Mucosa of rectum (tissue), 2 donors: ENCODE measurements around the gene C11orf86.

ENCODE experiments used
- H3K27ac ChIP-seq, 2 donors: one replicate each; pipeline ENCODE4 v1.7.0; 2013; ENCODE audit warnings: inconsistent platforms in 2 of 2, low read depth in 2 of 2, low read length in 2 of 2
- H3K27me3 ChIP-seq, 2 donors: one replicate each; pipeline ENCODE4 v1.7.0; 2013; ENCODE audit warnings: low read length in 2 of 2; ENCODE audit not compliant: control insufficient read depth in 2 of 2, insufficient read depth in 2 of 2
- H3K36me3 ChIP-seq, 2 donors: one replicate each; pipeline ENCODE4 v1.7.0; 2013; ENCODE audit warnings: low read length in 2 of 2; ENCODE audit not compliant: control insufficient read depth in 2 of 2, insufficient read depth in 2 of 2
- H3K4me1 ChIP-seq, 2 donors: one replicate each; pipeline ENCODE4 v1.7.0; 2013; ENCODE audit warnings: low read length in 2 of 2, mild to moderate bottlenecking in 1 of 2; ENCODE audit not compliant: control insufficient read depth in 2 of 2, insufficient read depth in 2 of 2
- H3K4me3 ChIP-seq, 2 donors: one replicate each; pipeline ENCODE4 v1.7.0; 2013; ENCODE audit warnings: low read length in 2 of 2
- H3K9ac ChIP-seq, 2 donors: one replicate each; pipeline ENCODE4 v1.7.0; 2013; ENCODE audit warnings: low read length in 2 of 2, low read depth in 1 of 2, mild to moderate bottlenecking in 1 of 2
- H3K9me3 ChIP-seq, 2 donors: one replicate each; pipeline ENCODE4 v1.7.0; 2013; ENCODE audit warnings: low read length in 2 of 2; ENCODE audit not compliant: control insufficient read depth in 2 of 2
- donor health status: healthy.
- donor health status: Normal muscosa, but diverticular disease.

The C11orf86 gene

GRCh38 chr11:67022961-67023956 is 48.2 kb downstream of the C11orf86 start, which contains the start of gene SYT12:
SYT12 (plus strand) TSS chr11:67023134; CDS start chr11:67030145, 7,011 bp downstream.
- H3K27ac ChIP-seq: no peak within 1 kb of the TSS
- H3K27me3 ChIP-seq: peaks cover 33 to 36% of the 10 kb centered on the region in 2 donors
- peak within 1 kb of the TSS; percentile 13 to 39 for H3K4me3 ChIP-seq
- H3K4me1 ChIP-seq: peaks cover 5 to 9% of the 10 kb centered on the region in 2 donors
- no peaks in the 10 kb centered on the region for H3K9me3 ChIP-seq
- no peaks in the 10 kb centered on the region for H3K36me3 ChIP-seq
- H3K9ac ChIP-seq: no peak within 1 kb of the TSS

GRCh38 chr11:67023957-67024353 is 48.9 kb downstream of the C11orf86 start:
- Histone ChIP-seq H3K4me3 (no peak overlapping the region), H3K27ac (no peak overlapping the region), H3K27me3 (peaks cover 33 to 37% of the 10 kb centered on the region in 2 donors), H3K36me3 (no peaks in the 10 kb centered on the region), H3K9me3 (no peaks in the 10 kb centered on the region), H3K4me1 (peaks cover 5 to 9% of the 10 kb centered on the region in 2 donors), H3K9ac (no peak overlapping the region)

GRCh38 chr11:67024410-67024809 is 49.3 kb downstream of the C11orf86 start:
- H3K9me3 ChIP-seq: no peaks in the 10 kb centered on the region
- peaks cover 5 to 9% of the 10 kb centered on the region in 2 donors for H3K4me1 ChIP-seq
- H3K4me3 ChIP-seq: no peak overlapping the region
- no peak overlapping the region for H3K27ac ChIP-seq
- peaks cover 33 to 37% of the 10 kb centered on the region in 2 donors for H3K27me3 ChIP-seq
- H3K9ac ChIP-seq: no peak overlapping the region
- no peaks in the 10 kb centered on the region for H3K36me3 ChIP-seq

GRCh38 chr11:67024966-67025365 is 49.9 kb downstream of the C11orf86 start:
- Histone ChIP-seq H3K4me3 (no peak overlapping the region), H3K9me3 (no peaks in the 10 kb centered on the region), H3K36me3 (no peaks in the 10 kb centered on the region), H3K27ac (no peak overlapping the region), H3K9ac (no peak overlapping the region), H3K27me3 (peaks cover 33 to 37% of the 10 kb centered on the region in 2 donors), H3K4me1 (peaks cover 5 to 9% of the 10 kb centered on the region in 2 donors)

- Histone ChIP-seq H3K36me3 (no peaks in the 10 kb centered on the region), H3K27me3 (peaks cover 35 to 37% of the 10 kb centered on the region in 2 donors)
Measured at GRCh38 chr11:67025750-67026149, 50.6 kb downstream of the C11orf86 start.

More at GRCh38 chr11:67025750-67026149, 50.6 kb downstream of the C11orf86 start:
- peaks cover 5 to 9% of the 10 kb centered on the region in 2 donors for H3K4me1 ChIP-seq
- no peak overlapping the region for H3K4me3 ChIP-seq
- H3K9me3 ChIP-seq: no peaks in the 10 kb centered on the region
- no peak overlapping the region for H3K27ac ChIP-seq
- H3K9ac ChIP-seq: no peak overlapping the region
